Measurements from ENCODE around the gene VPS13C.

DNA sequence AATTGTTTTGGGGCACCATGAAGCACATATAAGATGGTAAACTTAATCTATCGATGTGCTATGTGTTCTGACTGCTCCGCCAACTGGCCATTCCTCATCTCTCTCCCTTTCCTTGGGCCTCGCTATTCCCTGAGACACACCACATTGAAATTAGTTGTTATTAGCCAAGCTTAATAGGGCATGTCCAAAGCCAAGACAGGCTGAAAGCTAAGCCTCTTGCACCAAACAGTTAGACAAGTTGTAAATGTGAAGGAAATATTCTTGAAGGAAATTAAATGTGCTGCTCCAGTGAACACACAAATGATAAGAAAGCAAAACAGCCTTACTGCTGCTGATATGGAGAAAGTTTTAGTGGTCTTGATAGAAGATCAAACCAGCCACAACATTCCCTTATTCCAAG is 45.8 kb upstream of the VPS13C start:
- TF ChIP-seq POLR2A (IDR thresholded peaks at IDR 0.05), result no peak
- TF ChIP-seq, protein P1, sequence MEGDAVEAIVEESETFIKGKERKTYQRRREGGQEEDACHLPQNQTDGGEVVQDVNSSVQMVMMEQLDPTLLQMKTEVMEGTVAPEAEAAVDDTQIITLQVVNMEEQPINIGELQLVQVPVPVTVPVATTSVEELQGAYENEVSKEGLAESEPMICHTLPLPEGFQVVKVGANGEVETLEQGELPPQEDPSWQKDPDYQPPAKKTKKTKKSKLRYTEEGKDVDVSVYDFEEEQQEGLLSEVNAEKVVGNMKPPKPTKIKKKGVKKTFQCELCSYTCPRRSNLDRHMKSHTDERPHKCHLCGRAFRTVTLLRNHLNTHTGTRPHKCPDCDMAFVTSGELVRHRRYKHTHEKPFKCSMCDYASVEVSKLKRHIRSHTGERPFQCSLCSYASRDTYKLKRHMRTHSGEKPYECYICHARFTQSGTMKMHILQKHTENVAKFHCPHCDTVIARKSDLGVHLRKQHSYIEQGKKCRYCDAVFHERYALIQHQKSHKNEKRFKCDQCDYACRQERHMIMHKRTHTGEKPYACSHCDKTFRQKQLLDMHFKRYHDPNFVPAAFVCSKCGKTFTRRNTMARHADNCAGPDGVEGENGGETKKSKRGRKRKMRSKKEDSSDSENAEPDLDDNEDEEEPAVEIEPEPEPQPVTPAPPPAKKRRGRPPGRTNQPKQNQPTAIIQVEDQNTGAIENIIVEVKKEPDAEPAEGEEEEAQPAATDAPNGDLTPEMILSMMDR (IDR thresholded peaks at IDR 0.05), result no peak
